Muscle layer of duodenum (tissue), 2 donors: ENCODE results near the gene ZNF536.

ENCODE experiments used
- H3K27ac ChIP-seq: one replicate; pipeline ENCODE4 v1.7.0; 2013; ENCODE audit warnings: mild to moderate bottlenecking, low read length
- H3K27me3 ChIP-seq: one replicate; pipeline ENCODE4 v1.7.0; 2013; ENCODE audit warnings: low read depth, mild to moderate bottlenecking, control low read depth, low read length
- H3K36me3 ChIP-seq, 2 donors: one replicate each; pipeline ENCODE4 v1.7.0; 2013; ENCODE audit warnings: low read length in 2 of 2, control low read depth in 1 of 2, mild to moderate bottlenecking in 1 of 2; ENCODE audit not compliant: insufficient read depth in 2 of 2, control insufficient read depth in 1 of 2
- H3K4me1 ChIP-seq, 2 donors: one replicate each; pipeline ENCODE4 v1.7.0; 2013; ENCODE audit warnings: low read length in 2 of 2, mild to moderate bottlenecking in 2 of 2, control low read depth in 1 of 2, moderate library complexity in 1 of 2; ENCODE audit not compliant: insufficient read depth in 2 of 2, control insufficient read depth in 1 of 2
- H3K4me3 ChIP-seq, 2 donors: one replicate each; pipeline ENCODE4 v1.7.0; 2013; ENCODE audit warnings: low read length in 2 of 2, low read depth in 1 of 2, mild to moderate bottlenecking in 1 of 2
- H3K9me3 ChIP-seq, 2 donors: one replicate each; pipeline ENCODE4 v1.7.0; 2013; ENCODE audit warnings: low read length in 2 of 2, control low read depth in 1 of 2, mild to moderate bottlenecking in 1 of 2; ENCODE audit not compliant: control insufficient read depth in 1 of 2
- donor health status: healthy.

Gene ZNF536

DNA sequence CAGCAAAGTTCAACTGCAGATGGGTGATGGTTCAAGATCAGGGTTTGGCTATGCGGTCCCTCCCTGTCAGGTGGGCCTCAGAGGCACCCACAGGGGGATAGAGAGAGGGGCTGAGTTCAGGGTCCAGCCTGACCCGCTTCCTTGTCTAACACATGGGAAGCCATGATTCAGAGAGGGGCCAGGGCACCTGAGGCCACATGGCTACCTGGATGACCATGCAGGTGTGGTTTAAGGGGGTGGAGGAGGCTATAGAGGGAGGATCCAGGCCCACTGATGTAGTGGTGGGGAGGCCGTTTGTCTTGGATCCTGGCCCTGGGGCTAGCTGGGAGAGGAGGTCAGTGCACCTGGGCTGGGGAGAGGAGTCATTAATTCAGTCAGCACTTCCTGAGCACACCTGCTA is 56.7 kb downstream of the ZNF536 start:
- H3K36me3 ChIP-seq, result no peaks in the 10 kb centered on the region
- H3K4me3 ChIP-seq, result no peak overlapping the region
- no peaks in the 10 kb centered on the region for H3K4me1 ChIP-seq
- H3K27ac ChIP-seq, result no peak overlapping the region
- no peaks in the 10 kb centered on the region for H3K27me3 ChIP-seq
- H3K9me3 ChIP-seq, result no peaks in the 10 kb centered on the region

DNA sequence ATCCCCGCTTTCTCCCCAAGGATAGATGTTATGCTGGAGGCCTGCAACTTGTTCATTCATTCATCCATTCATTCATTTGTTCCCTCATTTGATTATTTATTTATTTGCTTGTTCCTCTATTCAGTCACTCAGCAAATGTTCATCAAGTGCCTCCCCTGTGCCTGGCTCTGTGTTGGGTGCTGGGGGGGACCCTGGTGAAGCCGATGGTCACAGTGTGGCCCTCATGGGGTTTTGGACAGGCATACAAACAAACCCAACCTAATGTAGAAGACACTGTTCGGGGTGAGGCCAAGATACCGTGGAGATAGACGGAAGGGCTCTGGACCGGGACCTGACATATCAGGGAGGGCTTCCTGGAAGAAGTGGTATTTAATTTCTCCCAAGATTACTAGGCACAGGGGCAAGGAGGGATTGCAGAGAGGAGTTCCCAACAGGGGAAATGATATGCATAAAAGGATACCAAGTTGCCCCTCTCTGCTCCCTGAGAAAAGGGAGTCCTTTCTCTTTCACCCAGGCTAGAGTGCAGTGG is 58.1 kb downstream of the ZNF536 start:
- H3K36me3 ChIP-seq, result no peaks in the 10 kb centered on the region
- no peaks in the 10 kb centered on the region for H3K27me3 ChIP-seq
- H3K4me1 ChIP-seq, result no peaks in the 10 kb centered on the region
- no peak overlapping the region for H3K4me3 ChIP-seq
- no peaks in the 10 kb centered on the region for H3K9me3 ChIP-seq
- H3K27ac ChIP-seq, result no peak overlapping the region

DNA sequence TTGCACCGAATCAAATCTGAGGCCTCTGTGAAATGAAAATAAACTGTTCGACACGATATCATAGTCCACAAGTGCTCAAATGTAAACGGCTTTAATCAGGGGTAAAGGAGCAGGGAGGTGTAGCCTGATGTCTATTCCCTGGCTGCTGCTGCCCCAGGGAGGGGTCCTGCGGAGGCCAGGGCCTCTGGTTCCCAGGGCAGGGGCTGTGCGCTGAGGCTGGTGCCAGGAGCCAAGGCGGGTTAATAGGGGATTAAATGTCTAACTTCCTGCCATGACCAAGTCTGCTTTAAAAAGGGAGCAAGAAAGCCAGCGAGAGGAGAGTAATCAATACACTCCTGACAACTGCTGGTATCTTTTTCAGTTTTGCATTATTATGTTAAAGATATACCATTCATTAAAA is 59.4 kb downstream of the ZNF536 start:
- H3K4me1 ChIP-seq, result no peaks in the 10 kb centered on the region
- H3K4me3 ChIP-seq, result no peak overlapping the region

DNA sequence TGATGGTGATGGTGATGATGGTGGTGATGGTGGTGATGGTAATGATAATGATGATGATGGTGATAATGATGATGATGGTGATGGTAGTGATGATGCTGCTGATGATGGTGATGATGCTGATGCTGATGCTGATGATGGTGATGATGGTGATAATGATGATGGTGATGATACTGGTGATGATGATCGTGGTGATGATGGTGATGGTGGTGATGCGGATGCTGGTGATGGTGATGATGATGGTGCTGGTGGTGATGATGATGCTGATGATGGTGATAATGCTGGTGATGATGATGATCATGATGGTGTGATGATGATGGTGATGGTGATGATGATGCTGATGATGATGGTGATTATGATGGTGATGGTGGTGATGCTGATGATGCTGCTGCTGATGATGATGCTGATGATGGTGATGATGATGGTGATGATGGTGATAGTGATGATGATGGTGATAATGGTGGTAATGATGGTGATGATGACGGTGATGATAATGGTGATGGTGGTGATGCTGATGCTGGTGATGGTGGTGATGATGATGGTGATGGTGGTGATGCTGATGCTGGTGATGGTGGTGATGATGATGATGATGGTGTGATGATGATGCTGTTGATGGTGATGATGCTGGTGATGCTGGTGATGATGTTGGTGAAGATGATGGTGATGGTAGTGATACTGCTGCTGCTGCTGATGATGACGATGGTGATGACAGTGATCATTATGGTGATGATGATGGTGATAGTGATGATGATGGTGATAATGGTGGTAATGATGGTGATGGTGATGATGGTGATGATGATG is 62.8 kb downstream of the ZNF536 start:
- H3K9me3 ChIP-seq, result no peaks in the 10 kb centered on the region
- no peak overlapping the region for H3K27ac ChIP-seq
- no peaks in the 10 kb centered on the region for H3K27me3 ChIP-seq
- H3K4me3 ChIP-seq, result no peak overlapping the region
- no peaks in the 10 kb centered on the region for H3K4me1 ChIP-seq
- no peaks in the 10 kb centered on the region for H3K36me3 ChIP-seq

More for the DNA sequence above, 59.4 kb downstream of the ZNF536 start:
- Histone ChIP-seq H3K9me3 (no peaks in the 10 kb centered on the region), H3K36me3 (no peaks in the 10 kb centered on the region), H3K27me3 (no peaks in the 10 kb centered on the region), H3K27ac (no peak overlapping the region)

DNA sequence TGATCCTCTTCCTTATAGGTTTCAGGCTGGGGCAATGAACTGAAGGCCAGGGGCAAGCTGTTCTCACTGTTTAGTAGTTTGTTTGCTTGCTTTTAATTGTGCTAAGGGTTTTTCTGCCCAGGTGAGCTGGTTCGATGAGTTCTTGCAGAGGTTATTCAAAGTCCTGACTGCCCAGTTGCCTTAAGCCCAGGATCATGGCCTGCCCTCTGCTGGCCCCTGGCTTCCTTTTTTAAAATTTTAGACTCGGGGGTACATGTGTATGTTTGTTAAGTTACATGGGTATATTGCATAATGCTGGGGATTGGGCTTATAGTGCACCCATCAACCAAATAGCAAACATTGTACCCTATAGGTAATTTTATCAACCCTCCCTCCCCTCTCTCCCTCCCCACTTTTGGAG is 65.7 kb downstream of the ZNF536 start:
- Histone ChIP-seq H3K4me3 (no peak overlapping the region), H3K27me3 (no peaks in the 10 kb centered on the region), H3K27ac (no peak overlapping the region), H3K9me3 (no peaks in the 10 kb centered on the region), H3K36me3 (no peaks in the 10 kb centered on the region), H3K4me1 (no peaks in the 10 kb centered on the region)

DNA sequence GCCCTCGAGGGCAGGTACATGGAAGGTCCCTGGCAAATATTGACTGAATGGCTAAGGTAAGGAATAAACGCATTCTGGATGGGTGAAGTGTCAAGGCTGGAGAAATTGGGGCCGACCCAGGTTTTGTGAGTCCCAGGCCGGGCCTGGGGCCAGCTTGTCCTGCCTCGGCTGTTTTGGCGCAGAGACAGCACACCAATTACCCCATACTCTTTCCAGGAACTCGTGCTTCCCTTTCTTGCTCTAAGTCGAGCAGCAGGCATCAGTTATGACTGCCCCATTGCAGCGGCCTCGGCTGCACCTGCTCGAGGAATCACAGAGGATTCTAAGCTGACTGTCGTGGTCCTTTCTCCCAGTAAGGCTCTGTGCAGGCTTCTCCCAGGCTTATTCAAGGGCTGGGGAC is 67.1 kb downstream of the ZNF536 start:
- Histone ChIP-seq H3K4me3 (no peak overlapping the region), H3K4me1 (no peaks in the 10 kb centered on the region), H3K27ac (no peak overlapping the region), H3K36me3 (no peaks in the 10 kb centered on the region), H3K27me3 (no peaks in the 10 kb centered on the region), H3K9me3 (no peaks in the 10 kb centered on the region)

DNA sequence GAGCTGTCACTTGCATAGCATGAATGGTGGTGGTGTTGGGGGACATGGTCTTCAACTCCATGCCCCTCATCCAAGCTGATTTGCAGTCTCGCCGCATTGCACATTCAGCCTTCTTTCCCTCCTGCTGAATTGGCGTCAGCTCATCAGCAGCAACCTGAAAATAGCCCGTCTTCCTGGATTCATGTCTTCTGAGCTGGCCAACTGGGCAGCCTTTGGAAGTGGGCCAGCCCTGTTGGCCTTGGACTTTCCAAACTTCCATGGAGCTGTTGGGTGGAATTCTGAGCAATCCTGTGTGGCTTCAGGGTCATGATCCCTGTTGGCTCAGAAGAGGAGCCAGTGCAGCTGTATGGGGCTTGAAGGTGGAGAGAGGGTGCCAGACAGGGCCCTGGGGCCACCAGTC is 68.8 kb downstream of the ZNF536 start:
- H3K27me3 ChIP-seq, result no peaks in the 10 kb centered on the region
- no peaks in the 10 kb centered on the region for H3K9me3 ChIP-seq
- no peak overlapping the region for H3K27ac ChIP-seq
- no peaks in the 10 kb centered on the region for H3K4me1 ChIP-seq
- H3K36me3 ChIP-seq, result no peaks in the 10 kb centered on the region
- H3K4me3 ChIP-seq, result no peak overlapping the region

DNA sequence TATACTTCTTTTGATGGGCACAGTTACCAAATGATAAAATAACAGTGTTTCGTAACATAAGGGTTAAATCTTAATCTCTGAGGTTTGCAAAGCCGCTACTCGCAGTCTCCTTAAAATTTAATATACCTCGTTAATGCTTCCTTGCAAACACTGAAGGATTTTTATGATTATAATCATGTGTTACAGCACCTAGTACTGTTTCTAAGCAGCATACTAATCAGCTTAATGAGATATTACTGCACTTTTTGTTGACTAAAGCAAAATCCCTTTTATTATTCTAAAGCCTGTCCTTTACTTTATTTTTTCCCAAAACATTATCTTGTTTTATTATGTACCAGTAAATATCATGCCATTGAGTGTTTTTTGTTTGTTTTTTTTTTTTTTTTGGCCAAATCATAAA is 70.5 kb downstream of the ZNF536 start:
- no peaks in the 10 kb centered on the region for H3K36me3 ChIP-seq
- no peaks in the 10 kb centered on the region for H3K4me1 ChIP-seq
- no peaks in the 10 kb centered on the region for H3K27me3 ChIP-seq
- no peak overlapping the region for H3K4me3 ChIP-seq
- H3K9me3 ChIP-seq, result no peaks in the 10 kb centered on the region
- H3K27ac ChIP-seq, result no peak overlapping the region

DNA sequence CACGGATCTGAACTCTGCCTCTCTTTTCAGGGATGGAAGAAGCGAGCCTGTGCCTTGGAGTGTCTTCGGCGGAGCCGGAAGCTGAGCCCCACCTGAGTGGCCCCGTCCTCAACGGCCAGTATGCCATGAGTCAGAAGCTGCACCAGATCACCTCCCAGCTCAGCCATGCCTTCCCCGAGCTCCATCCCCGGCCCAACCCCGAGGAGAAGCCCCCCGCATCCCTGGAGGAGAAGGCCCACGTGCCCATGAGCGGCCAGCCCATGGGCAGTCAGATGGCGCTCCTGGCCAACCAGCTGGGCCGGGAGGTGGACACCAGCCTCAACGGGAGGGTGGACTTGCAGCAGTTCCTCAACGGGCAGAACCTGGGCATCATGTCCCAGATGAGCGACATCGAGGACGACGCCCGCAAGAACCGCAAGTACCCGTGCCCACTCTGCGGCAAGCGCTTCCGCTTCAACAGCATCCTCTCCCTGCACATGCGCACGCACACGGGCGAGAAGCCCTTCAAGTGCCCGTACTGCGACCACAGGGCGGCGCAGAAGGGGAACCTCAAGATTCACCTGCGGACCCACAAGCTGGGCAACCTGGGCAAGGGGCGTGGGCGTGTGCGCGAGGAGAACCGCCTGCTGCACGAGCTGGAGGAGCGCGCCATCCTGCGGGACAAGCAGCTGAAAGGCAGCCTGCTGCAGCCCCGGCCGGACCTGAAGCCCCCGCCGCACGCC is 71.5 kb downstream of the ZNF536 start:
- H3K27me3 ChIP-seq, result no peaks in the 10 kb centered on the region
- no peaks in the 10 kb centered on the region for H3K9me3 ChIP-seq
- H3K4me1 ChIP-seq, result no peaks in the 10 kb centered on the region
- H3K36me3 ChIP-seq, result no peaks in the 10 kb centered on the region
- no peak overlapping the region for H3K4me3 ChIP-seq
- no peak overlapping the region for H3K27ac ChIP-seq

DNA sequence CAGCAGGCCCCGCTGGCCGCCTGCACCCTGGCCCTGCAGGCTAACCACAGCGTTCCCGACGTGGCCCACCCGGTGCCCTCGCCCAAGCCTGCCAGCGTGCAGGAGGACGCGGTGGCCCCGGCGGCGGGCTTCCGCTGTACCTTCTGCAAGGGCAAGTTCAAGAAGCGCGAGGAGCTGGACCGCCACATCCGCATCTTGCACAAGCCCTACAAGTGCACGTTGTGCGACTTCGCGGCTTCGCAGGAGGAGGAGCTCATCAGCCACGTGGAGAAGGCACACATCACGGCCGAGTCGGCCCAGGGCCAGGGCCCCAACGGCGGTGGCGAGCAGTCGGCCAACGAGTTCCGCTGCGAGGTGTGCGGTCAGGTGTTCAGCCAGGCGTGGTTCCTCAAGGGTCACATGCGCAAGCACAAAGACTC is 72.1 kb downstream of the ZNF536 start:
- H3K36me3 ChIP-seq, result no peaks in the 10 kb centered on the region
- H3K4me1 ChIP-seq, result no peaks in the 10 kb centered on the region
- H3K4me3 ChIP-seq, result no peak overlapping the region
- H3K9me3 ChIP-seq, result no peaks in the 10 kb centered on the region
- H3K27ac ChIP-seq, result no peak overlapping the region
- no peaks in the 10 kb centered on the region for H3K27me3 ChIP-seq

DNA sequence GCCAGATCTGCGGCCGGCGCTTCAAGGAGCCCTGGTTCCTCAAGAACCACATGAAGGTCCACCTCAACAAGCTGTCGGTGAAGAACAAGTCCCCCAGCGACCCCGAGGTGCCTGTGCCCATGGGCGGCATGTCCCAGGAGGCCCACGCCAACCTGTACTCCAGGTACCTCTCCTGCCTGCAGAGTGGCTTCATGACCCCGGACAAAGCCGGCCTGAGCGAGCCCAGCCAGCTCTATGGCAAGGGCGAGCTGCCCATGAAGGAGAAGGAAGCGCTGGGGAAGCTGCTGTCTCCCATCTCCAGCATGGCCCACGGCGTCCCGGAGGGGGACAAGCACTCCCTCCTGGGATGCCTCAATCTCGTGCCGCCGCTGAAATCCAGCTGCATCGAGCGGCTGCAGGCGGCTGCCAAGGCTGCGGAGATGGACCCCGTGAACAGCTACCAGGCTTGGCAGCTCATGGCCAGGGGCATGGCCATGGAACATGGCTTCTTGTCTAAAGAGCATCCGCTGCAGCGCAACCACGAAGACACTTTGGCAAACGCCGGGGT is 72.6 kb downstream of the ZNF536 start:
- Histone ChIP-seq H3K36me3 (no peaks in the 10 kb centered on the region), H3K27ac (no peak overlapping the region), H3K4me1 (no peaks in the 10 kb centered on the region), H3K9me3 (no peaks in the 10 kb centered on the region), H3K4me3 (no peak overlapping the region), H3K27me3 (no peaks in the 10 kb centered on the region)
